ENCODE results near the gene STBD1. TPM values are rescaled to one million over a fixed set of nuclear protein-coding genes. Genes with fewer than 3 reads are reported as not detected.
A peak's percentile ranks its signal among the peaks of the same experiment; 100 is the strongest.

Gene STBD1
- total RNA-seq (2022): 3.8 and 4.2 TPM in 2 replicates
- percentile 60 among the genes with signal in this experiment for Bru-seq, nascent RNA
- percentile 69 among the genes with signal in this experiment for BruChase-seq, experiment 1, labeled RNA remaining after a 2-hour chase
- BruChase-seq, experiment 2, labeled RNA remaining after a 6-hour chase: percentile 54 among the genes with signal in this experiment
- long read RNA-seq, transcript STBD1-201 (2 exons, 3,420 nt): major isoform, 32 of 32 reads
- long read RNA-seq, partial matches to known transcripts: 0 of 32 reads
- long read RNA-seq, other reads (novel, unspliced or antisense): 0 of 32 reads

DNA sequence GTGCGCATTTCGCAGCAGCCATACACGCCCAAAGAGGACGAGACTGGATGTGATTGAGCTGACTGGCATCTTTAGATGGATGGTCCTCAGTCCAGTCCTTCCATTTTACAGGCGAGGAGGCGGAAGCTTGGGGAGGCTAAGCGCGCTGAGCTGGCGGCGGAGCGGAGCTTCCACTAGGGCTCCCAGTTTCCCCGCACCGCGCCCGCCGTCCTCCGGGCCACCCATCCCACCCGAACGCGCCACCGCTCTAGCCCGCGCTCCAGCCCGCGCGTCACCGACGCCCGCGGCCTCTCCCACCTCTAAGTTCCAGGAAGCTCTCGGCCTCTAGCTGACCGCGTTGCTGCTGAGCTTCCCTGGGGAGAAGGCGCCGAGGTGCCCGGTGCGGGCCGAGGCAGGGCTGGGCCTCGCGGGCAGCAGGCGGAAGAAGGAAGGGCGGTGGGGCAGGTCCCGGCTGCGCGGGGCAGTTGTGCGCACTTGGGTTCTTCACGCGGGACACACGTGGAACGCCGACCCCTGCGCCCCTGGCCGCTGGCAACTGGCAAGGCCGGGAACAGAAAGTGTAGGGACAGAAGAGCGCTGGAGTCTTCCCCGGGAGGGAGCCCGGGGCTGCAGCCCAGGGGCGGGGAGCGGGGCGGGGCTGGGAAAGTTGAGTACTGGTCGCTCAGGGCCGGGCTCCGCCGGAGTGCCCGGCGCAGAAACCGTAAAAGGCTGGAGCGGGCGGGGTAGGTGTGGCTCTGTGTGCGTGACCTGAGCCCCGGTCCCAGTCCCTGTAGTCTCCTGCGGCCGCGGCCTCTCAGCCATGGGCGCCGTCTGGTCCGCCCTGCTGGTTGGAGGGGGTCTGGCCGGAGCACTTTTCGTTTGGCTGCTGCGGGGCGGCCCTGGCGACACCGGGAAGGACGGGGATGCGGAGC, at the start of gene STBD1:
STBD1 (plus strand) TSS at position 763 of the 911 bp plus-strand sequence; CDS start at position 800, 37 bp downstream.
- Histone ChIP-seq H3K4me3 (ENCODE audit: low read depth, low read length) (peak within 1 kb of the TSS; percentile 51), H3K4me1 (peaks cover 22% of the 10 kb centered on the region), H3K36me3 (ENCODE audit: control insufficient read depth, insufficient read depth, low read length) (no peaks in the 10 kb centered on the region), H3K27me3 (replicated peaks; ENCODE audit: control insufficient read depth, insufficient read depth, low read length) (no peaks in the 10 kb centered on the region), H3K9me3 (no peaks in the 10 kb centered on the region)
- DNase-seq: peak; percentile 85 to 88
- intact Hi-C loops (cut with micrococcal nuclease; ENCODE audit: unreplicated experiment): loop anchor here (1.0 to 10.0 kb wide), 4 partner anchors 55 to 127 kb away; partner anchors contain the start of genes FAM47E and SCARB2
- TSS peak; percentile 51 for BruUV-seq (replicated peaks)
- H3K27ac Mint-ChIP-seq (ENCODE audit: unreplicated experiment): peak within 1 kb of the TSS; percentile 71
- POLR2A ChIA-PET: interaction anchor here (0.6 kb wide), 2 partner anchors 10 to 643 kb away, joined by 3 read pairs; partner anchors contain the start of gene SEPTIN11
- peaks cover 26% of the 10 kb centered on the region for H3K4me1 Mint-ChIP-seq (ENCODE audit: low read depth, unreplicated experiment)
- no peaks in the 10 kb centered on the region for H3K9me3 Mint-ChIP-seq (ENCODE audit: unreplicated experiment)
- H3K4me3 Mint-ChIP-seq (ENCODE audit: unreplicated experiment): peak within 1 kb of the TSS; percentile 90
- peaks cover 12% of the 10 kb centered on the region for H3K36me3 Mint-ChIP-seq (ENCODE audit: insufficient read depth, unreplicated experiment)
- H3K27me3 Mint-ChIP-seq (ENCODE audit: insufficient read depth, unreplicated experiment): no peaks in the 10 kb centered on the region
- CTCF ChIA-PET: interaction anchor here (0.5 to 2.8 kb wide), 7 partner anchors 25 to 127 kb away, joined by 3 to 29 read pairs (median 4); no protein-coding TSS in a partner anchor
- TF ChIP-seq, protein P1, sequence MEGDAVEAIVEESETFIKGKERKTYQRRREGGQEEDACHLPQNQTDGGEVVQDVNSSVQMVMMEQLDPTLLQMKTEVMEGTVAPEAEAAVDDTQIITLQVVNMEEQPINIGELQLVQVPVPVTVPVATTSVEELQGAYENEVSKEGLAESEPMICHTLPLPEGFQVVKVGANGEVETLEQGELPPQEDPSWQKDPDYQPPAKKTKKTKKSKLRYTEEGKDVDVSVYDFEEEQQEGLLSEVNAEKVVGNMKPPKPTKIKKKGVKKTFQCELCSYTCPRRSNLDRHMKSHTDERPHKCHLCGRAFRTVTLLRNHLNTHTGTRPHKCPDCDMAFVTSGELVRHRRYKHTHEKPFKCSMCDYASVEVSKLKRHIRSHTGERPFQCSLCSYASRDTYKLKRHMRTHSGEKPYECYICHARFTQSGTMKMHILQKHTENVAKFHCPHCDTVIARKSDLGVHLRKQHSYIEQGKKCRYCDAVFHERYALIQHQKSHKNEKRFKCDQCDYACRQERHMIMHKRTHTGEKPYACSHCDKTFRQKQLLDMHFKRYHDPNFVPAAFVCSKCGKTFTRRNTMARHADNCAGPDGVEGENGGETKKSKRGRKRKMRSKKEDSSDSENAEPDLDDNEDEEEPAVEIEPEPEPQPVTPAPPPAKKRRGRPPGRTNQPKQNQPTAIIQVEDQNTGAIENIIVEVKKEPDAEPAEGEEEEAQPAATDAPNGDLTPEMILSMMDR (IDR thresholded peaks at IDR 0.05; ENCODE audit: insufficient read depth in 1 of 2, low read depth in 1 of 2, low read length in 1 of 2, severe bottlenecking in 1 of 2, unreplicated experiment in 1 of 2): no peak

DNA sequence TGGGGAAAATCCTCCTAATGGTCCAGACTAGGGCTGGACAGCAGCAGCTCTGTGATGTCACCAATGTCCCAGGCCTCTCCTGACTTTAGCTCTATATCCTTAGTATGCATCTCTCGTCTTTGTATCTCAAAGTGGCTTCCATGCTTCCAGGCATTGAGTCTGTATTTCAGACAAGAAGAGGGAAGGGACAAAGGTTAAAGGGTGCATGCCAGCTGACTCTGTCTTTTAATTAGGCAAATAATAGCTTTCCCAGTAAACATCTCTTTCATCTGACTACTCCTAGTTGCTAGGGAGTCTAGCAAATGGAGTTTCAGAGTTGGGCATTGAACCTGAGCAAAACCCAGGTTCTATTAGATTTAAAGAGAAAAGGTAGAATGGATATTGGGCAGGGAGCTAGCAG, 49.6 kb upstream of the STBD1 start:
- Histone ChIP-seq H3K27me3 (replicated peaks; ENCODE audit: control insufficient read depth, insufficient read depth, low read length) (no peaks in the 10 kb centered on the region), H3K4me1 (0 out of 2 replicates have a peak, but pooled peaks cover 19% of the 10 kb centered on the region), H3K9me3 (no peaks in the 10 kb centered on the region), H3K36me3 (ENCODE audit: control insufficient read depth, insufficient read depth, low read length) (no peaks in the 10 kb centered on the region), H3K4me3 (ENCODE audit: low read depth, low read length) (no peak overlapping the region)
- TF ChIP-seq, protein P1 (IDR thresholded peaks at IDR 0.05; ENCODE audit: insufficient read depth in 1 of 2, low read depth in 1 of 2, low read length in 1 of 2, severe bottlenecking in 1 of 2, unreplicated experiment in 1 of 2): no peak
- ChIA-PET POLR2A (no interaction called here), CTCF (interaction anchor here (0.6 kb wide), 1 partner anchor 80 kb away, joined by 3 read pairs; no protein-coding TSS in a partner anchor)
- Mint-ChIP-seq H3K4me1 (ENCODE audit: low read depth, unreplicated experiment) (peaks cover 7% of the 10 kb centered on the region), H3K4me3 (ENCODE audit: unreplicated experiment) (no peak overlapping the region), H3K9me3 (ENCODE audit: unreplicated experiment) (no peaks in the 10 kb centered on the region), H3K27ac (ENCODE audit: unreplicated experiment) (no peak overlapping the region), H3K36me3 (ENCODE audit: insufficient read depth, unreplicated experiment) (no peaks in the 10 kb centered on the region), H3K27me3 (ENCODE audit: insufficient read depth, unreplicated experiment) (no peaks in the 10 kb centered on the region)
- no TSS peak for BruUV-seq (replicated peaks)
- DNase-seq: no peak
- intact Hi-C loops (cut with micrococcal nuclease; ENCODE audit: unreplicated experiment): no loop called here

GRCh38 chr4:76257824-76258223, 48.7 kb upstream of the STBD1 start:
- H3K27ac Mint-ChIP-seq (ENCODE audit: unreplicated experiment): no peak overlapping the region
- no TSS peak for BruUV-seq (replicated peaks)
- H3K4me1 ChIP-seq: 0 out of 2 replicates have a peak, but pooled peaks cover 17% of the 10 kb centered on the region
- H3K4me3 Mint-ChIP-seq (ENCODE audit: unreplicated experiment): no peak overlapping the region
- H3K27me3 Mint-ChIP-seq (ENCODE audit: insufficient read depth, unreplicated experiment): no peaks in the 10 kb centered on the region
- no peaks in the 10 kb centered on the region for H3K27me3 ChIP-seq (replicated peaks; ENCODE audit: control insufficient read depth, insufficient read depth, low read length)
- ChIA-PET CTCF (interaction anchor here (0.6 kb wide), 1 partner anchor 80 kb away, joined by 3 read pairs; no protein-coding TSS in a partner anchor), POLR2A (no interaction called here)
- H3K4me1 Mint-ChIP-seq (ENCODE audit: low read depth, unreplicated experiment): peaks cover 7% of the 10 kb centered on the region
- TF ChIP-seq, protein P1 (IDR thresholded peaks at IDR 0.05; ENCODE audit: insufficient read depth in 1 of 2, low read depth in 1 of 2, low read length in 1 of 2, severe bottlenecking in 1 of 2, unreplicated experiment in 1 of 2): no peak
- no peaks in the 10 kb centered on the region for H3K36me3 ChIP-seq (ENCODE audit: control insufficient read depth, insufficient read depth, low read length)
- no peaks in the 10 kb centered on the region for H3K9me3 Mint-ChIP-seq (ENCODE audit: unreplicated experiment)
- intact Hi-C loops (cut with micrococcal nuclease; ENCODE audit: unreplicated experiment): no loop called here
- no peaks in the 10 kb centered on the region for H3K9me3 ChIP-seq
- DNase-seq: no peak
- no peaks in the 10 kb centered on the region for H3K36me3 Mint-ChIP-seq (ENCODE audit: insufficient read depth, unreplicated experiment)
- H3K4me3 ChIP-seq (ENCODE audit: low read depth, low read length): no peak overlapping the region

Data from Caco-2 (cell line).